ENCODE data around the gene IL32.

IL32 gene

GRCh38 chr16:3032624-3033023, 32.8 kb upstream of the IL32 start (continued):
- TF ChIP-seq TSHZ2 (CRISPR knock-in tag; IDR thresholded peaks at IDR 0.05), result no peak
- TF ChIP-seq CSRNP3 (CRISPR knock-in tag; IDR thresholded peaks at IDR 0.05), result no peak

GRCh38 chr16:3035289-3035971, 30.0 kb upstream of the IL32 start:
- no peak for ATAC-seq
- TF ChIP-seq POU6F1 (CRISPR knock-in tag; IDR thresholded peaks at IDR 0.05; ENCODE audit: borderline replicate concordance, low read depth) (no peak), ZC3H10 (CRISPR knock-in tag; IDR thresholded peaks at IDR 0.05) (no peak), BACH2 (CRISPR knock-in tag; IDR thresholded peaks at IDR 0.05; ENCODE audit: borderline replicate concordance) (no peak), TCF4 (CRISPR knock-in tag; IDR thresholded peaks at IDR 0.05; ENCODE audit: borderline replicate concordance) (no peak), RARB (CRISPR knock-in tag; IDR thresholded peaks at IDR 0.05) (no peak), ESRRG (CRISPR knock-in tag; IDR thresholded peaks at IDR 0.05) (no peak), ZNF8 (CRISPR knock-in tag; IDR thresholded peaks at IDR 0.05) (no peak)

- peak; percentile 4; the same call in 1 of the 3 replicates for ATAC-seq
- TF ChIP-seq ZC3H10 (CRISPR knock-in tag; IDR thresholded peaks at IDR 0.05) (no peak), POU6F1 (CRISPR knock-in tag; IDR thresholded peaks at IDR 0.05; ENCODE audit: borderline replicate concordance, low read depth) (no peak), SNAI2 (CRISPR knock-in tag; IDR thresholded peaks at IDR 0.05) (no peak), ARNTL (CRISPR knock-in tag; IDR thresholded peaks at IDR 0.05; ENCODE audit: borderline replicate concordance, low read depth) (no peak), ZFP30 (CRISPR knock-in tag; IDR thresholded peaks at IDR 0.05) (no peak), RARB (CRISPR knock-in tag; IDR thresholded peaks at IDR 0.05) (no peak), TSHZ2 (CRISPR knock-in tag; IDR thresholded peaks at IDR 0.05) (no peak), CSRNP3 (CRISPR knock-in tag; IDR thresholded peaks at IDR 0.05) (no peak), PATZ1 (CRISPR knock-in tag; IDR thresholded peaks at IDR 0.05; ENCODE audit: borderline replicate concordance) (no peak), ZNF70 (CRISPR knock-in tag; IDR thresholded peaks at IDR 0.05) (no peak), OSR1 (CRISPR knock-in tag; IDR thresholded peaks at IDR 0.05) (no peak), TOX (CRISPR knock-in tag; IDR thresholded peaks at IDR 0.05; ENCODE audit: borderline replicate concordance) (no peak), PPARA (CRISPR knock-in tag; IDR thresholded peaks at IDR 0.05; ENCODE audit: borderline replicate concordance) (no peak), CSDC2 (CRISPR knock-in tag; IDR thresholded peaks at IDR 0.05) (no peak), ZNF8 (CRISPR knock-in tag; IDR thresholded peaks at IDR 0.05) (no peak), ZNF565 (CRISPR knock-in tag; conservative IDR thresholded peaks at IDR 0.05; ENCODE audit: low read depth) (no peak)
Measured at GRCh38 chr16:3035972-3036725, 29.3 kb upstream of the IL32 start.

Measured in SK-N-SH treated with all-trans-retinoic acid at 6 μM for 48 hours (cell line).